Measurements from ENCODE around the gene CGREF1.
A peak's percentile ranks its signal among the peaks of the same experiment; 100 is the strongest.

Gene CGREF1

GRCh38 chr2:27097341-27097740 is 21.6 kb downstream of the CGREF1 start:
- no peak for TF ChIP-seq CTCF (conservative IDR thresholded peaks at IDR 0.05; ENCODE audit: low read depth)
- ChIA-PET CTCF (interaction anchor here (0.6 to 0.7 kb wide), 2 partner anchors 25 to 183 kb away, joined by 3 read pairs; no protein-coding TSS in a partner anchor), POLR2A (ENCODE audit: low non-redundant PET) (no interaction called here)
- no peak overlapping the region for H3K27ac ChIP-seq
- DNase-seq (ENCODE audit: low spot score) = no peak

- POLR2A ChIA-PET (ENCODE audit: low non-redundant PET) = no interaction called here
- no peak overlapping the region for H3K27ac ChIP-seq
- CTCF ChIA-PET = interaction anchor here (0.6 to 1.4 kb wide), 3 partner anchors 24 to 183 kb away, joined by 3 to 4 read pairs (median 3); no protein-coding TSS in a partner anchor
- TF ChIP-seq CTCF (conservative IDR thresholded peaks at IDR 0.05; ENCODE audit: low read depth) = no peak
- no peak for DNase-seq (ENCODE audit: low spot score)
These were observed 22.1 kb downstream of the CGREF1 start for GRCh38 chr2:27096748-27097297.

DNA sequence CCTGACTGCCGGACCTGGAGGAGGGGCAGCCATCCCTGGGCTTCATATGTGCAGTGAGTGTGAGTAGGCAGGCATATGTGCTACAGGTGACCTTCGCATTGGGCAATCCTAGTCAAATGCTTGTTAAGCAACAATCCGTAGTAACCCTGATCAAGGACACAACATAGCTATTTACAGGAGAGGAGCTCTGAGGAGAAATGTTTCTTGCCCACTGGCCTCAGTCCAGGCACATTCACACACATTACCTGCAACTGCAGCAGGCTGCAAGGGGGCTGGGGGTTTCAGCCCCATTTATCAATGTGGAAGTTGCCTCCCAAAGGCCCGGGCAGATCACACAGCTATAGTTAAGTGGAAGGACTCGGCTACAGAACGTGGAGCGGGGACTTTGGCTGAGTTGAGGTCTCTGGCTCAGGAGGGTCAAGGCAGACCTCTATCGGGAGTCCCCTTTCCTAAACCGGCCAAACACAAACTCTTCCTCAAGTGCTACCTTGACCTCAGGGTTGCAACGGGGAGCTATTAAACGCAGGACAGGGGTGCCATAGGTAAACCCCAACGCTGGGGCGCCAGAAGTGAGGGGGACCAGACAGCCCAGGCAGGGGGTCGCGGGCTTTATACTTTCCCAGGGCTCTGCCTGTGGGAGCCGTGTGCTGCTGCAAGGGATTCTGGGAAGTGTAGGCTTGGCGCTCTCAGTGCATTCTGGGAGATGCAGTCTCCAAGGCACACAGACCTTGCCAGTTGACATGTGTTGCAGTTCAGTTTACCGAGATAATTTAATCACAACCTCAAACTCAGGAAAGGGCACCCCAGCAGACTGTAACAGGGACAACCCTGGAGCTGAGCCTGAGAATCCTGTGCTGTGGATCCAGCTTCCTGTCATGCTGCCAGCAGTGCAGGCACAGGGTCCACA is 22.9 kb downstream of the CGREF1 start:
- DNase-seq (ENCODE audit: low spot score) = peak; percentile 45
- POLR2A ChIA-PET (ENCODE audit: low non-redundant PET) = no interaction called here

GRCh38 chr2:27095427-27095744 is 23.5 kb downstream of the CGREF1 start:
- H3K27ac ChIP-seq = no peak overlapping the region
- ChIA-PET POLR2A (ENCODE audit: low non-redundant PET) (interaction anchor here (0.6 kb wide), 1 partner anchor 248 kb away, joined by 3 read pairs; no protein-coding TSS in a partner anchor), CTCF (interaction anchor here (0.6 to 1.1 kb wide), 2 partner anchors 9 to 184 kb away, joined by 3 read pairs; partner anchors contain the start of gene KHK)
- no peak for TF ChIP-seq CTCF (conservative IDR thresholded peaks at IDR 0.05; ENCODE audit: low read depth)
- no peak for DNase-seq (ENCODE audit: low spot score)

More for the DNA sequence above, 22.9 kb downstream of the CGREF1 start:
- no peak overlapping the region for H3K27ac ChIP-seq
- no peak for TF ChIP-seq CTCF (conservative IDR thresholded peaks at IDR 0.05; ENCODE audit: low read depth)
- CTCF ChIA-PET = interaction anchor here (0.6 to 1.4 kb wide), 3 partner anchors 9 to 1170 kb away, joined by 3 to 4 read pairs (median 3); partner anchors contain the start of gene KHK

DNA sequence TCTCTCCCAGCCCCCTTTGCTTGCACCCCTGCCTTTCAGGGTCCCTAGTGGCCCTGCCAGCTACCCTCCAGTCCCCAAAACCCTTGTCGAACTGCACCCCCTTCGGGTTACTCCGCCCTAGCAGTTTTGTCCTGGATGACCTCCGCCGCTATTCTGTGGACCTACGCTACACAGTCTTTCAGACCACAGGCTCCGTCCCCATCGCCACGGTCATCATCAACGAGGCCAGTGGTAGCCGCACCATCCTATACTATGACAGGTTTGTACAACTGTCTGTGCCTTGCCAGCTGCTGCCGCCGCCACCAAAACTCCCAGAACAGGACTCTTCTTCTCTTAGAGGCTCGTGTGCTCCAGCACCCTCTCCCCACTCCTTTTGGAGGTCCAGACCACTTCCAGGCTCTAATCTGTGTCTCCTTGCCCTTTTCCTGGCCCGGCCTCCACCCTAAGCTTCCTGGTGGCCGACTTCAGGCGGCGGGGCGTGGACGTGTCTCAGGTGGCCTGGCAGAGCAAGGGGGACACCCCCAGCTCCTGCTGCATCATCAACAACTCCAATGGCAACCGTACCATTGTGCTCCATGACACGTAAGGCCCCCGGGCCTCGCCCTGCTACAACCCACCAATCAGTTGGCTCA is 24.5 kb downstream of the CGREF1 start:
- ChIA-PET POLR2A (ENCODE audit: low non-redundant PET) (no interaction called here), CTCF (interaction anchor here (1.1 kb wide), 1 partner anchor 185 kb away, joined by 3 read pairs; no protein-coding TSS in a partner anchor)
- no peak for DNase-seq (ENCODE audit: low spot score)

More for the DNA sequence above, 24.5 kb downstream of the CGREF1 start:
- no peak for TF ChIP-seq CTCF (conservative IDR thresholded peaks at IDR 0.05; ENCODE audit: low read depth)
- H3K27ac ChIP-seq = no peak overlapping the region
